HCT116 (cell line): ENCODE results near the gene PTDSS2. TPM values are rescaled to one million over a fixed set of nuclear protein-coding genes. Genes with fewer than 3 reads are reported as not detected.

ENCODE experiments used
- ATAC-seq: fragments of 200-7000 bp; cut with Tn5 transposase; 2 replicates; pipeline ENCODE4 v1.9.1; 2020; ENCODE audit warnings: mild to moderate bottlenecking, moderate library complexity
- BruUV-seq: library from RNA; stranded (reverse); fragments of 400-500 nt; replicated peaks from 2 replicates; lab custom pipeline; 2021; lab: Mats Ljungman, UMichigan
- CTCF ChIA-PET: fragments of 300-600 bp; sonication (Branson Sonifier 250); formaldehyde crosslinking; loops from one replicate; lab custom pipeline; 2021; ENCODE audit warnings: antibody characterized with exemption; lab: Charles Lee
- POLR2A ChIA-PET: fragments of 300-600, 350-600 bp; sonication (Branson Sonifier 250); formaldehyde crosslinking; loops from one replicate; lab custom pipeline; 2021; ENCODE audit warnings: antibody characterized with exemption; lab: Charles Lee
- RAD21 ChIA-PET, 2 experiments: fragments of 300-600 bp; sonication (Branson Sonifier 250); formaldehyde crosslinking; loops; one replicate each; lab custom pipeline; 2023; ENCODE audit warnings: low total read pairs in 2 of 2; ENCODE audit not compliant: uncharacterized antibody in 2 of 2, unreplicated experiment in 2 of 2, low non-redundant PET in 1 of 2; lab: Charles Lee
- DNase-seq: peaks from one replicate; pipeline ENCODE4 v3.0.0-alpha.2; 2010; ENCODE audit warnings: low read depth, low spot score
- H2AFZ ChIP-seq: fragments of 200-600 bp; shearing (Covaris generic), sonication (generic); 2 replicates; pipeline ENCODE4 v1.6.1; 2017; ENCODE audit warnings: low read depth, mixed run types, mixed read lengths, antibody characterized with exemption, low read length; ENCODE audit not compliant: poor library complexity, severe bottlenecking
- H3K27ac ChIP-seq: 2 replicates; pipeline ENCODE4 v1.5.1; 2012; ENCODE audit warnings: low read depth, low read length
- H3K27me3 ChIP-seq: fragments of 200-600 bp; sonication (generic); 2 replicates; pipeline ENCODE4 v1.6.1; 2016; ENCODE audit warnings: mixed run types, low read length, mixed read lengths; ENCODE audit not compliant: insufficient read depth
- H3K36me3 ChIP-seq, 2 experiments: fragments of 200-500 bp in 1 of 2; fragments of 200-600 bp in 1 of 2; sonication (Bioruptor generic) in 1 of 2; sonication (generic) in 1 of 2; 2 replicates each; pipeline versions ENCODE4 v1.5.1 to v1.6.1; 2014 to 2016; ENCODE audit warnings: low read length in 2 of 2, inconsistent platforms in 1 of 2, mixed read lengths in 1 of 2, mixed run types in 1 of 2; ENCODE audit not compliant: insufficient read depth in 2 of 2, control insufficient read depth in 1 of 2
- H3K4me1 ChIP-seq, 2 experiments: fragments of 200-600 bp in 1 of 2; sonication (generic) in 1 of 2; 2 replicates each; pipeline versions ENCODE4 v1.5.1 to v1.6.1; 2012 to 2017; ENCODE audit warnings: low read length in 2 of 2, inconsistent platforms in 1 of 2, mild to moderate bottlenecking in 1 of 2, mixed read lengths in 1 of 2, mixed run types in 1 of 2, moderate library complexity in 1 of 2; ENCODE audit not compliant: insufficient read depth in 2 of 2, control insufficient read depth in 1 of 2
- H3K4me2 ChIP-seq: fragments of 200-600 bp; sonication (generic); 2 replicates; pipeline ENCODE4 v1.6.1; 2017; ENCODE audit warnings: mixed run types, low read length, mixed read lengths
- H3K4me3 ChIP-seq, 2 experiments: fragments of 200-600 bp in 1 of 2; sonication (generic) in 1 of 2; replicated peaks in 1 of 2; 2 replicates each; pipeline ENCODE4 v1.5.1; 2011 to 2016; ENCODE audit warnings: low read length in 2 of 2, control low read depth in 1 of 2, low read depth in 1 of 2, mild to moderate bottlenecking in 1 of 2, mixed read lengths in 1 of 2, mixed run types in 1 of 2
- H3K79me2 ChIP-seq: fragments of 200-600 bp; sonication (generic); 2 replicates; pipeline ENCODE4 v1.6.1; 2017; ENCODE audit warnings: mild to moderate bottlenecking, mixed run types, low read length, moderate library complexity, mixed read lengths; ENCODE audit not compliant: insufficient read depth
- H3K9ac ChIP-seq: fragments of 200-600 bp; sonication (generic); 2 replicates; pipeline ENCODE4 v1.6.1; 2016; ENCODE audit warnings: low read length, mixed read lengths
- H3K9me2 ChIP-seq: fragments of 200-600 bp; sonication (generic), shearing (Covaris generic); 2 replicates; pipeline ENCODE4 v1.6.1; 2017; ENCODE audit warnings: mixed run types, mild to moderate bottlenecking, moderate library complexity; ENCODE audit not compliant: insufficient read depth
- H3K9me3 ChIP-seq, 2 experiments: fragments of 200-500 bp in 1 of 2; fragments of 200-600 bp in 1 of 2; sonication (Bioruptor generic) in 1 of 2; sonication (generic) in 1 of 2; 2 replicates each; pipeline ENCODE4 v1.6.1; 2014 to 2017; ENCODE audit warnings: low read length in 2 of 2, mixed read lengths in 2 of 2, inconsistent platforms in 1 of 2, low read depth in 1 of 2, mild to moderate bottlenecking in 1 of 2, mixed run types in 1 of 2, moderate library complexity in 1 of 2; ENCODE audit not compliant: control insufficient read depth in 1 of 2, insufficient read depth in 1 of 2
- H4K20me1 ChIP-seq: fragments of 200-600 bp; sonication (generic), shearing (Covaris generic); 2 replicates; pipeline ENCODE4 v1.6.1; 2017; ENCODE audit warnings: mixed run types, mild to moderate bottlenecking, moderate library complexity; ENCODE audit not compliant: insufficient read depth
- CBX3 ChIP-seq: IDR thresholded peaks from 2 replicates; pipeline ENCODE4 v1.6.1; 2012; ENCODE audit warnings: low read depth
- CEBPB ChIP-seq: IDR thresholded peaks from 2 replicates; pipeline ENCODE4 v1.6.1; 2012; ENCODE audit warnings: low read depth
- ELF1 ChIP-seq: IDR thresholded peaks from 2 replicates; pipeline ENCODE4 v1.6.1; 2012; ENCODE audit warnings: low read depth, borderline replicate concordance
- EZH2 ChIP-seq: fragments of 200-600 bp; sonication (generic); IDR thresholded peaks from 2 replicates; pipeline ENCODE4 v1.6.1; 2017; ENCODE audit warnings: antibody characterized with exemption, mixed run types
- EZH2phosphoT487 ChIP-seq: fragments of 200-600 bp; IDR thresholded peaks from 2 replicates; pipeline ENCODE4 v1.6.1; 2018; ENCODE audit warnings: antibody characterized with exemption, borderline replicate concordance
- FOSL1 ChIP-seq: IDR thresholded peaks from 2 replicates; pipeline ENCODE4 v1.6.1; 2012; ENCODE audit warnings: low read depth
- JUND ChIP-seq: IDR thresholded peaks from 2 replicates; pipeline ENCODE4 v1.6.1; 2012
- POLR2A ChIP-seq: IDR thresholded peaks from 2 replicates; pipeline ENCODE4 v1.7.0; 2011; ENCODE audit warnings: borderline replicate concordance; ENCODE audit not compliant: insufficient read depth, insufficient read length; ENCODE audit errors: extremely low read depth
- POLR2AphosphoS5 ChIP-seq: IDR thresholded peaks from 2 replicates; pipeline ENCODE4 v1.6.1; 2011; ENCODE audit warnings: mild to moderate bottlenecking, low read depth, low read length, moderate library complexity
- RAD21 ChIP-seq: IDR thresholded peaks from 2 replicates; pipeline ENCODE4 v1.6.1; 2012; ENCODE audit warnings: low read depth, mild to moderate bottlenecking
- SIN3A ChIP-seq: IDR thresholded peaks from 2 replicates; pipeline ENCODE4 v1.6.1; 2012; ENCODE audit warnings: low read depth
- SP1 ChIP-seq: IDR thresholded peaks from 2 replicates; pipeline ENCODE4 v1.6.1; 2012; ENCODE audit warnings: low read depth
- SRF ChIP-seq: IDR thresholded peaks from 2 replicates; pipeline ENCODE4 v1.6.1; 2012; ENCODE audit warnings: low read depth
- ZFX ChIP-seq: fragments of 450-650 bp; IDR thresholded peaks from 2 replicates; pipeline ENCODE4 v1.6.1; 2017
- intact Hi-C: fragments of 100-400 bp; cut with micrococcal nuclease; formaldehyde crosslinking; loops from 2 replicates; pipeline ENCODE4 v1.10.0; 2022
- total RNA-seq: library from RNA; stranded (reverse); gene quantifications from one replicate; pipeline ENCODE4 v1.2.1, GENCODE V29; 2021; ENCODE audit not compliant: unreplicated experiment
- TF ChIP-seq, protein P1 (sequence below): IDR thresholded peaks from 2 replicates; pipeline ENCODE4 v1.6.1; 2012
- TF ChIP-seq, protein P2 (sequence below): IDR thresholded peaks from 2 replicates; pipeline ENCODE4 v1.6.1; 2012; ENCODE audit warnings: low read depth
- TF ChIP-seq, protein P3 (sequence below): IDR thresholded peaks from 2 replicates; pipeline ENCODE4 v1.6.1; 2011; ENCODE audit warnings: mild to moderate bottlenecking, low read length, moderate library complexity; ENCODE audit not compliant: insufficient replicate concordance; ENCODE audit errors: extremely low read depth

PTDSS2 gene
- total RNA-seq, 1 experiment from 2014 or later, result 40.1 TPM

DNA sequence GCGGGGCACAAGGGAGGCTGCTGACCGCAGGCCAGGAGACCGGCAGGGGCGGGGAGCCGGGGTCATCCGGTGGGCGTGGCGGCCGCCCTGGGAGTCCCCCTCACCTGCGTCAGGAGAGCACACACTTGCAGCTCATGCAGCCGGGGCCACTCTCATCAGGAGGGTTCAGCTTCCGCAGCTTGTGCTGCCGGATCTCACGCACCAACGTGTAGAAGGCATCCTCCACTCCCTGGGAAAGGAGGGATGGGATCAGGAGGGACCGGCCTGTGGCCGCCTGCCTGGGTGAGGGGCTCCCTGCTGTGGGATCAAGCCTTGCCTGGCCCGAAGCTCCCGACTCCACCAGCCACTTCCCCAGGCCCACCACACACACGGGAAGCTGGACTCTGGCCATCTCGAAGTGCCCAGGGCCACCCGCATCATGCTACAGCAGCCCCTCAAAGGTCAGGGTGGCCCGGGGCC, 82.5 kb downstream of the PTDSS2 start:
- ChIA-PET RAD21 (no interaction called here), POLR2A (no interaction called here), CTCF (no interaction called here)
- Histone ChIP-seq H3K36me3 (peaks cover 0 to 26% of the 10 kb centered on the region in 2 experiments; a peak in 2 of 4 replicates), H3K4me2 (no peak overlapping the region), H3K79me2 (peaks cover 27% of the 10 kb centered on the region), H3K4me3 (no peak overlapping the region), H4K20me1 (no peaks in the 10 kb centered on the region), H3K27ac (no peak overlapping the region), H3K27me3 (no peaks in the 10 kb centered on the region), H3K9me2 (no peaks in the 10 kb centered on the region), H3K9me3 (no peaks in the 10 kb centered on the region), H3K4me1 (peaks cover 6 to 24% of the 10 kb centered on the region in 2 experiments; a peak in 3 of 4 replicates), H2AFZ (no peak overlapping the region), H3K9ac (no peak overlapping the region)
- intact Hi-C loops, result no loop called here
- ATAC-seq (no peak), DNase-seq (no peak)
- no TSS peak for BruUV-seq
- TF ChIP-seq ELF1 (no peak), POLR2AphosphoS5 (no peak), POLR2A (no peak), JUND (no peak), SIN3A (no peak), RAD21 (no peak), EZH2 (no peak), FOSL1 (no peak), ZFX (no peak), CEBPB (no peak), CBX3 (no peak), SRF (no peak), EZH2phosphoT487 (no peak), SP1 (no peak)
- TF ChIP-seq, protein P1, sequence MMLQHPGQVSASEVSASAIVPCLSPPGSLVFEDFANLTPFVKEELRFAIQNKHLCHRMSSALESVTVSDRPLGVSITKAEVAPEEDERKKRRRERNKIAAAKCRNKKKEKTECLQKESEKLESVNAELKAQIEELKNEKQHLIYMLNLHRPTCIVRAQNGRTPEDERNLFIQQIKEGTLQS, result no peak
- TF ChIP-seq, protein P2, sequence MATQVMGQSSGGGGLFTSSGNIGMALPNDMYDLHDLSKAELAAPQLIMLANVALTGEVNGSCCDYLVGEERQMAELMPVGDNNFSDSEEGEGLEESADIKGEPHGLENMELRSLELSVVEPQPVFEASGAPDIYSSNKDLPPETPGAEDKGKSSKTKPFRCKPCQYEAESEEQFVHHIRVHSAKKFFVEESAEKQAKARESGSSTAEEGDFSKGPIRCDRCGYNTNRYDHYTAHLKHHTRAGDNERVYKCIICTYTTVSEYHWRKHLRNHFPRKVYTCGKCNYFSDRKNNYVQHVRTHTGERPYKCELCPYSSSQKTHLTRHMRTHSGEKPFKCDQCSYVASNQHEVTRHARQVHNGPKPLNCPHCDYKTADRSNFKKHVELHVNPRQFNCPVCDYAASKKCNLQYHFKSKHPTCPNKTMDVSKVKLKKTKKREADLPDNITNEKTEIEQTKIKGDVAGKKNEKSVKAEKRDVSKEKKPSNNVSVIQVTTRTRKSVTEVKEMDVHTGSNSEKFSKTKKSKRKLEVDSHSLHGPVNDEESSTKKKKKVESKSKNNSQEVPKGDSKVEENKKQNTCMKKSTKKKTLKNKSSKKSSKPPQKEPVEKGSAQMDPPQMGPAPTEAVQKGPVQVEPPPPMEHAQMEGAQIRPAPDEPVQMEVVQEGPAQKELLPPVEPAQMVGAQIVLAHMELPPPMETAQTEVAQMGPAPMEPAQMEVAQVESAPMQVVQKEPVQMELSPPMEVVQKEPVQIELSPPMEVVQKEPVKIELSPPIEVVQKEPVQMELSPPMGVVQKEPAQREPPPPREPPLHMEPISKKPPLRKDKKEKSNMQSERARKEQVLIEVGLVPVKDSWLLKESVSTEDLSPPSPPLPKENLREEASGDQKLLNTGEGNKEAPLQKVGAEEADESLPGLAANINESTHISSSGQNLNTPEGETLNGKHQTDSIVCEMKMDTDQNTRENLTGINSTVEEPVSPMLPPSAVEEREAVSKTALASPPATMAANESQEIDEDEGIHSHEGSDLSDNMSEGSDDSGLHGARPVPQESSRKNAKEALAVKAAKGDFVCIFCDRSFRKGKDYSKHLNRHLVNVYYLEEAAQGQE, result no peak
- TF ChIP-seq, protein P3, sequence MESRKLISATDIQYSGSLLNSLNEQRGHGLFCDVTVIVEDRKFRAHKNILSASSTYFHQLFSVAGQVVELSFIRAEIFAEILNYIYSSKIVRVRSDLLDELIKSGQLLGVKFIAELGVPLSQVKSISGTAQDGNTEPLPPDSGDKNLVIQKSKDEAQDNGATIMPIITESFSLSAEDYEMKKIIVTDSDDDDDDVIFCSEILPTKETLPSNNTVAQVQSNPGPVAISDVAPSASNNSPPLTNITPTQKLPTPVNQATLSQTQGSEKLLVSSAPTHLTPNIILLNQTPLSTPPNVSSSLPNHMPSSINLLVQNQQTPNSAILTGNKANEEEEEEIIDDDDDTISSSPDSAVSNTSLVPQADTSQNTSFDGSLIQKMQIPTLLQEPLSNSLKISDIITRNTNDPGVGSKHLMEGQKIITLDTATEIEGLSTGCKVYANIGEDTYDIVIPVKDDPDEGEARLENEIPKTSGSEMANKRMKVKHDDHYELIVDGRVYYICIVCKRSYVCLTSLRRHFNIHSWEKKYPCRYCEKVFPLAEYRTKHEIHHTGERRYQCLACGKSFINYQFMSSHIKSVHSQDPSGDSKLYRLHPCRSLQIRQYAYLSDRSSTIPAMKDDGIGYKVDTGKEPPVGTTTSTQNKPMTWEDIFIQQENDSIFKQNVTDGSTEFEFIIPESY, result no peak
